ENCODE results near the gene ALDH1L1. TPM values are rescaled to one million over a fixed set of nuclear protein-coding genes. Genes with fewer than 3 reads are reported as not detected.
"Not testable (repeated sequence)": the region's sequence is repeated elsewhere in the genome, so short reads cannot be mapped to it uniquely, and the experiment has no call there.

ALDH1L1 gene
- total RNA-seq, 2 experiments from 2014 or later = not detected

DNA sequence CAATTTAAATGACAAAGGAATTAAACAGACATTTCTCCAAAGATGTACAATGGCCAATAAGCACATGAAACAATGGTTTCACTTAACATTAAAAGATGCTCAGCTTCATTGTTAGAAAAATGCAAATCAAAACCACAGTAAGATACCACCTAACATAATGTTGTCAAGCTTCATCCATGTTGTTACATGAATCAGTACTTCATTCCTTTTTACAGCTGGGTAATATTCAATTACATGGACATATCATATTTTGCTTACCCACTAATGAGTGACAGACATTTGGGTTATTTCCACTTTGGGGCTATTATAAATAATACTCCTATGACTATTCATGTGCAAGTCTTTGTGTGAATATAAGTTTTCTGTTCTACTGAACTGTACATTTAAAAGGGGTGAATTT lies 104.2 kb downstream of the ALDH1L1 start:
- no peak for DNase-seq
- peaks cover 10% of the 10 kb centered on the region for H3K9me3 Mint-ChIP-seq
- peaks cover 14% of the 10 kb centered on the region for H3K36me3 Mint-ChIP-seq (ENCODE audit: low read depth)
- ATAC-seq = no peak
- H3K4me1 Mint-ChIP-seq (ENCODE audit: low read depth) = no peaks in the 10 kb centered on the region
- ChIA-PET CTCF (no interaction called here), POLR2A (no interaction called here)
- H3K27ac Mint-ChIP-seq = no peak overlapping the region
- TF ChIP-seq, protein P1, sequence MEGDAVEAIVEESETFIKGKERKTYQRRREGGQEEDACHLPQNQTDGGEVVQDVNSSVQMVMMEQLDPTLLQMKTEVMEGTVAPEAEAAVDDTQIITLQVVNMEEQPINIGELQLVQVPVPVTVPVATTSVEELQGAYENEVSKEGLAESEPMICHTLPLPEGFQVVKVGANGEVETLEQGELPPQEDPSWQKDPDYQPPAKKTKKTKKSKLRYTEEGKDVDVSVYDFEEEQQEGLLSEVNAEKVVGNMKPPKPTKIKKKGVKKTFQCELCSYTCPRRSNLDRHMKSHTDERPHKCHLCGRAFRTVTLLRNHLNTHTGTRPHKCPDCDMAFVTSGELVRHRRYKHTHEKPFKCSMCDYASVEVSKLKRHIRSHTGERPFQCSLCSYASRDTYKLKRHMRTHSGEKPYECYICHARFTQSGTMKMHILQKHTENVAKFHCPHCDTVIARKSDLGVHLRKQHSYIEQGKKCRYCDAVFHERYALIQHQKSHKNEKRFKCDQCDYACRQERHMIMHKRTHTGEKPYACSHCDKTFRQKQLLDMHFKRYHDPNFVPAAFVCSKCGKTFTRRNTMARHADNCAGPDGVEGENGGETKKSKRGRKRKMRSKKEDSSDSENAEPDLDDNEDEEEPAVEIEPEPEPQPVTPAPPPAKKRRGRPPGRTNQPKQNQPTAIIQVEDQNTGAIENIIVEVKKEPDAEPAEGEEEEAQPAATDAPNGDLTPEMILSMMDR (IDR thresholded peaks at IDR 0.05) = no peak
- intact Hi-C loops (cut with micrococcal nuclease) = no loop called here
- H3K4me3 Mint-ChIP-seq = no peak overlapping the region
- no peaks in the 10 kb centered on the region for H3K27me3 Mint-ChIP-seq

DNA sequence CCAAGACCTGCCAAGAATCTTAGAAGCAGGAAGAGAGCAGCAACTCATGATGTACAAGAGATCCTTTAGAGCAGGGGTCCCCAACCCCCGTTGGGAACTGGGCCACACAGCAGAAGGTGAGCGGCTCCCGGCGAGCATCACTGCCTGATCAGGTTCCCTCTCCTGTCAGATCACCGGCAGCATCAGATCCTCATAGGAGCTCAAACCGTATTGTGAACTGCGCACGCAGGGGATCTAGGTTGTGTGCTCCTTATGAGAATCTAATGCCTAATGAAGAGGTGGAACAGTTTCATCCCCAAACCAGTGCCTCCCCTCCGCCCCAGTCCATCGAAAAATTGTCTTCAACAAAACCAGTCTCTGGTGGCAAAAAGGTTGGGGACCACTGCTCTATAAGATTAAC lies 110.2 kb downstream of the ALDH1L1 start:
- intact Hi-C loops (cut with micrococcal nuclease) = no loop called here
- POLR2A ChIA-PET = no interaction called here

DNA sequence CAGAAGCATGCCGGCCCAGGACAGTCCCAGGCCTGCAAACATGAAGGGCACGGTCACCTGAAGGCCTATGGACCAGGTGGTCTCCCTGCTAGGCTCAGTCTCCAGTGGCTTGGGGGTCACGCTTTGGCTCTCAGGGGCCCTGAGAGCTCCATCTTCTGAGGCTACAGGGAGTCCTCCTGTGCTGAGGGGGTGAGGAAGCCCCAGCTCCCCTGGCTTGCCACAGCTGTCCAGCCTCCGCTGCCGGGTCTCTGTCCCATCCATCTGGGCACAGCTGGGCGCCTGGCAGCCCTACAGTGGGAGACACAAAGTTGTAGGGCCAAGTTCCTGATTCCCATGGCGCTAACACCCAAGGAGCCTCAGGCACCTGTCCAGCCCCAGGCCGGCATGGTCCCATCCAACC lies 112.4 kb downstream of the ALDH1L1 start:
- POLR2A ChIA-PET = no interaction called here
- CTCF ChIA-PET = no interaction called here
- no peaks in the 10 kb centered on the region for H3K27me3 Mint-ChIP-seq
- DNase-seq (no peak), ATAC-seq (no peak)
- H3K4me3 Mint-ChIP-seq = no peak overlapping the region
- TF ChIP-seq, protein P1 (IDR thresholded peaks at IDR 0.05) = no peak
- no peak overlapping the region for H3K27ac Mint-ChIP-seq
- peaks cover 14% of the 10 kb centered on the region for H3K36me3 Mint-ChIP-seq (ENCODE audit: low read depth)
- peaks cover 3% of the 10 kb centered on the region for H3K9me3 Mint-ChIP-seq
- intact Hi-C loops (cut with micrococcal nuclease) = no loop called here
- H3K4me1 Mint-ChIP-seq (ENCODE audit: low read depth) = peaks cover 19% of the 10 kb centered on the region

More for the DNA sequence above, 110.2 kb downstream of the ALDH1L1 start:
- no peak overlapping the region for H3K4me3 Mint-ChIP-seq
- TF ChIP-seq, protein P1 (IDR thresholded peaks at IDR 0.05) = no peak
- H3K27ac Mint-ChIP-seq = no peak overlapping the region
- peaks cover 3% of the 10 kb centered on the region for H3K4me1 Mint-ChIP-seq (ENCODE audit: low read depth)
- ATAC-seq (no peak), DNase-seq (no peak)
- peaks cover 17% of the 10 kb centered on the region for H3K36me3 Mint-ChIP-seq (ENCODE audit: low read depth)
- CTCF ChIA-PET = no interaction called here
- H3K27me3 Mint-ChIP-seq = no peaks in the 10 kb centered on the region
- H3K9me3 Mint-ChIP-seq = peaks cover 10% of the 10 kb centered on the region

DNA sequence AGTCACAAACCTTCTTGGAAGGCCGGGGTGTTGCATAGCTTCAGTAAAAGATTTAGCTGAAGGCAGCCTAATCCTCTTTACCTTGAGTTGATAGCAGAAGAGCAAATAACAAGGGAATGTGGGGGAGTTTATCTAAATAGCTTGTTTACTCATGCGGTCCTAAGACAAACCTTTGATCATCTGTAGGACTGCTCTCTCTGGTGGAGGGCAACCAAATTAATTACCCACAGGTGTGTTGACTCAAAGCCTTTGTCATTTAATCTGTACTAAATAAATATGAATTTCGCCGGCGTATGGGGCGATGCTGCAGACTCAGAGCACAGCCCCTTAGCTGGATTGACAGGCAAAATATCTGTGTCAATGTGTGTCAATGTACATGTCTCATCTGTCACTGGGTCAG lies 113.7 kb downstream of the ALDH1L1 start:
- CTCF ChIA-PET; H3K27ac Mint-ChIP-seq; intact Hi-C loops (cut with micrococcal nuclease); H3K36me3 Mint-ChIP-seq (ENCODE audit: low read depth); H3K4me3 Mint-ChIP-seq; H3K9me3 Mint-ChIP-seq; H3K27me3 Mint-ChIP-seq; ATAC-seq; DNase-seq; POLR2A ChIA-PET: not testable (repeated sequence)
- H3K4me1 Mint-ChIP-seq (ENCODE audit: low read depth) = peaks cover 19% of the 10 kb centered on the region

DNA sequence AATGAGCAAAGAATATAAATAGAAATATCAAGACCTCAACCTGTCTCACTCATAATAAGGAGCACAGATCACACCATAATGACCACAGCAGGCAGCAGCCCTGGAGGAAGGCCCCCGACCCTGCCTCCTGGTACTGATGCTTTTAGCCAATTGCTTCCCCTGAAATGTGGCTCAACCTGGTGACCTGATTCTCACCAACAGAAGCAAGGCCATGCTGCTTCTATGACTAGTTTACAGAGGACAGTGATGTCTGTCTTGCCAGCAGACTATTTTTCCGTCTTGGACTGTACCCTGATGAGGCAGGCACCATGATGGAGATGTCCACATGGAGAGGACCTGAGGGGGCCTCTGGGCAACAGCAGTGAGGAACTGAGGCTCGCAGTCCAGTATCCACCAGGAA lies 114.5 kb downstream of the ALDH1L1 start:
- CTCF ChIA-PET = no interaction called here
- H3K36me3 Mint-ChIP-seq (ENCODE audit: low read depth) = peaks cover 8% of the 10 kb centered on the region
- DNase-seq (no peak), ATAC-seq (no peak)
- TF ChIP-seq, protein P1 (IDR thresholded peaks at IDR 0.05) = no peak
- intact Hi-C loops (cut with micrococcal nuclease) = no loop called here
- peaks cover 19% of the 10 kb centered on the region for H3K4me1 Mint-ChIP-seq (ENCODE audit: low read depth)
- no peaks in the 10 kb centered on the region for H3K27me3 Mint-ChIP-seq
- POLR2A ChIA-PET = no interaction called here
- no peak overlapping the region for H3K4me3 Mint-ChIP-seq
- H3K9me3 Mint-ChIP-seq = no peaks in the 10 kb centered on the region
- no peak overlapping the region for H3K27ac Mint-ChIP-seq
